ENCODE data around the gene ARMCX2.

GRCh38 chrX:101677028-101677427 lies 17.4 kb upstream of the ARMCX2 start:
- TF ChIP-seq POLR2A (IDR thresholded peaks at IDR 0.05; ENCODE audit: low read length) (no peak), GATA1 (IDR thresholded peaks at IDR 0.05; ENCODE audit: low read depth, low read length) (no peak)
